Hindlimb muscle (tissue), 1 donor: ENCODE measurements around the gene TNIK. TPM values are rescaled to one million over a fixed set of nuclear protein-coding genes. Genes with fewer than 3 reads are reported as not detected.
"Not testable (repeated sequence)": the region's sequence is repeated elsewhere in the genome, so short reads cannot be mapped to it uniquely, and the experiment has no call there.

ENCODE experiments used
- DNase-seq: peaks from one replicate; pipeline ENCODE4 v3.0.0-alpha.2; 2013
- polyA plus RNA-seq: library from polyadenylated mRNA; unstranded; fragments of 120-200 nt; gene quantifications from one replicate; pipeline ENCODE4 v1.2.1, GENCODE V29; 2013; ENCODE audit not compliant: insufficient read length

TNIK gene
- polyA plus RNA-seq, 1 donor = 49.1 TPM

- no peak for DNase-seq
These were observed 209.8 kb downstream of the TNIK start for GRCh38 chr3:171250444-171250843.

DNA sequence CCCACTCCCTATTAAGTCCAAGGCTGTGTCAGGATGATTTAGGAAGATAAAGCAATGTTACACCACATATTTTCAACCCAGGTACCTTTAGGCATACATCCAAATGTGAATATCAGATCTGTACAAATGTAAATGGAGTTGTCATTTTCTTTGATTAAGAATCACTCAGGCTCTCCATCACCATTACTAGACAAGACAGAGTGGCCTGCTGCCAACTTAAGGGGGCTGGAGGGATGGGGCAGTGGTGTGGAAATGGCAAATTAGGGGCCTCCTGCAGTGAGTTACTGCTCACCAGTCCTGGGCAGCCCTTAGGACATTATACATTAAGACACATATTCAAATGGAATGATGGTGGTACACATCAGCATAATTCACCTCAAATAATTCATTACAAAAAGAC is 211.0 kb downstream of the TNIK start:
- DNase-seq = no peak

- DNase-seq = no peak
These were observed 211.6 kb downstream of the TNIK start for GRCh38 chr3:171248426-171249111.

DNA sequence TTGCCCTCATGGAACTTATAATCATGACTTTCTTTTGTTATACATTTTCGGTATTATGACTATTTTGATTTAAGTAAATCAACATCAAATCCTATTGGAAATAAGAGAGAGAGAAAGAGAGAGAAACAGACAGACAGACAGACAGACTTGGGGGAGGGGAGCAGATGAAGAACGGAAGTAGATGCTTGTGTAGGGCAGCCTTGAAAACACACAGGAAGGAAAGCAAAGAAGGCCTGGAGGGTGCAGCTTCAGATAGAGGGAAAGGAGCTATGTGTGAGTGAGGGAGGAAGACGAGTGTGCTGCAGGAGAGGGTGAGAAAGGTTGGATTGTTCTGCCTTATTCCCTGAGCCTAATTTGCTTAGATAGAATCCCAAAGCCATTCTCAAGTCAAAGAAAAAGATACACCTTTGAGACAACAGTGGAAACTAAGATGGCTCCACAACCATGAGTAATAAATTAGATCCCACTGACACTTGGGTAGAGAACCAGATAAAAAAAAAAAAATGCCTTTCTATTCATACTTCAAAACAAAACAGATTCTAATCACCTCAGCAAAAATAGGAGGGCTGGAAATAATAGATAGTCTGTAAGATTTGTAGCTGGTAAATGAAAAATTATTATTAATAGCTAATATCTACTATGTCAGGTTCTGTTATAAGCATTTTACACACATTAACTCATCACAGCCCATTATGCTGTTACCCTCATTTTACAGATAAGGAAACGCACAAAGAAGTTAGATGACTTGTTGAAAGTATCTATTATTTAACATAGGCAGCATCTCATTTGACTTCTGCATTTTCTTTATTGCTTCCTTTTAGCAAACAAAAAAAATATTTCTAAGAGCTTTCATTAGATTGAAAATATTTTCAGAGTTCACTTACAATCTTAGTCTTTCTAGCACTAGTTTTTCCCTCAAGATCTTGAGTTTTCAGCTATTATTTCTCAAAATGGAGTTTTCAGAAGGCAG is 214.1 kb downstream of the TNIK start:
- no peak for DNase-seq

- DNase-seq = no peak
These were observed 217.3 kb downstream of the TNIK start for GRCh38 chr3:171242951-171243350.

- no peak for DNase-seq
These were observed 218.0 kb downstream of the TNIK start for GRCh38 chr3:171242170-171242569.

DNA sequence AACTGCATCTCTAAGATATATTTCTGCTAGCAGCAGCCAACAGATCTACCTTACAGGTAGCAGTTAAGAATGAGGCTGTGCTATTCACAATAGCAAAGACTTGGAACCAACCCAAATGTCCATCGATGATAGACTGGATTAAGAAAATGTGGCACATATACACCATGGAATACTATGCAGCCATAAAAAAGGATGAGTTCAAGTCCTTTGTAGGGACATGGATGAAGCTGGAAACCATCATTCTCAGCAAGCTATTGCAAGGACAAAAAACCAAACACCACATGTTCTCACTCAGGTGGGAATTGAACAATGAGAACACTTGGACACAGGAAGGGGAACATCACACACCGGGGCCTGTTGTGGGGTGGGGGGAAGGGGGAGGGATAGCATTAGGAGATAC is 218.6 kb downstream of the TNIK start:
- DNase-seq = not testable (repeated sequence)

GRCh38 chr3:171240504-171240835 is 219.7 kb downstream of the TNIK start:
- no peak for DNase-seq

DNA sequence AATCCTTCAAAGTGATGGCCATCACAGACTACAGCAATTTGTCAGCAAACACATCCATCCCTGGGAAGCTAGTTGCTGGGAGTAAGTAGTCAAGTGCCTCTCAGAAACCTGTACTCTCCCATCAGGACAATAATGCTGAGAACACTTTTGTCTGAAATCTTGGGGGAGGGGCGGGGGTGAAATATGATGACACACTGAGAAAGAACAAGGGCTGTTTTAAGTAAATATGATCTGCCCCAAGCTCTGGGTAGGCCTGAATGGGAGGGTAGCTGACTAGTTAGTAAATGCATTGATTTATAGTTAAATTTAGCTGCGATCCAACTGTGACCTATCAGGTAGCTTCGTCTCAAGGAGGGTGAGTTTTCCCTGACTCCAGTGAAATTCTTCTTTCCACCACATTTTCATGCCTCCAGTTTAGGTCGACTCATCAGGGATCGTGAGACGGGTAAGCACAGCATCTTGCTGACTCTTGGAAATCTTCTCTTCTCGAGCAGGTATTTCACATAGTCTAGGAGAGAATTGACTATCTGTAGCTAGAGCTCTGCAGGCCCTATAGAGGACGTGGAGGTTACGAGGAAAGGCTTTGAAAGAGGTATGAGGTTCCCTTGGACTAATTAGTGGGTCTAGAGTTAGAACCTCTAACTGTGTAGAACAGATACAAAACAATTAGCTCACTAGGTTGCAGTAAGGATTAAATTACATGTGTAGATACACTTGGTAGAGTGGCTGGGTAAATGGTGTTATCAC is 220.3 kb downstream of the TNIK start:
- no peak for DNase-seq

- DNase-seq = no peak
These were observed 223.2 kb downstream of the TNIK start for GRCh38 chr3:171237009-171237385.

DNA sequence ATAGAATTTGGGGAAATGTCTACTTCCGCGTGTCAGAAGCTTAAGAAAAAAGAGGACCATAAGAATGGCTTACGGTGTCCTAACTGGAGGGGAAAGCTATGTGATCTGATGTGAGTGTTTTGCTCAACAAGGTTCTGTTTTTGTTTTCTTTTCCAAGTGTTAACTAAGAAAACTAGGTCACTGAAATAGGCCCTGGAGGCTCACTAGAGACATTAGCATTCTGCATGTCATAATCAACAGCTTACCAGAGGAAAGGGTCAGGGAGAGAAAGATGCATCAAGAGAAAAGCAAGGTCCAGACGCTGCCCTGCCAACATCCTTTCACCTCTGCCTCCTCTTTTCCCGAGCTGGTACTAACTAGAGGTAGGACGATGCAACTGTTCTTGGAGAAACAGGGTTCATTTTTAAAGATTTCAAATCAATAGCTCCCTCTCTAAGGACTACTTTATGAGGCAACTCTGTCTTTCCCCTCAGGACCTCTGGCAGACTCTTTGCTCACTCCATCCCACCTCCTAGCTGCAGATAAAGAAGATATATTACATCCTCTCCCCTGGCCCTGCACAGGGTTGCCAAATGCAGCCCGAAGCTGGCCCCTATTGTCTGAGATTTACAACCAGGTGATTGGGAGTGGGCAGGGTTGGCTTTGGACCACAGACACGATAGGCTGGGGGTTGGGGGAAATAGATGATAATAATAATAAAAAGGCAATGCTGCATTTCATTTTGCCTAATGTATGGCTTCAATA is 223.8 kb downstream of the TNIK start:
- no peak for DNase-seq

DNA sequence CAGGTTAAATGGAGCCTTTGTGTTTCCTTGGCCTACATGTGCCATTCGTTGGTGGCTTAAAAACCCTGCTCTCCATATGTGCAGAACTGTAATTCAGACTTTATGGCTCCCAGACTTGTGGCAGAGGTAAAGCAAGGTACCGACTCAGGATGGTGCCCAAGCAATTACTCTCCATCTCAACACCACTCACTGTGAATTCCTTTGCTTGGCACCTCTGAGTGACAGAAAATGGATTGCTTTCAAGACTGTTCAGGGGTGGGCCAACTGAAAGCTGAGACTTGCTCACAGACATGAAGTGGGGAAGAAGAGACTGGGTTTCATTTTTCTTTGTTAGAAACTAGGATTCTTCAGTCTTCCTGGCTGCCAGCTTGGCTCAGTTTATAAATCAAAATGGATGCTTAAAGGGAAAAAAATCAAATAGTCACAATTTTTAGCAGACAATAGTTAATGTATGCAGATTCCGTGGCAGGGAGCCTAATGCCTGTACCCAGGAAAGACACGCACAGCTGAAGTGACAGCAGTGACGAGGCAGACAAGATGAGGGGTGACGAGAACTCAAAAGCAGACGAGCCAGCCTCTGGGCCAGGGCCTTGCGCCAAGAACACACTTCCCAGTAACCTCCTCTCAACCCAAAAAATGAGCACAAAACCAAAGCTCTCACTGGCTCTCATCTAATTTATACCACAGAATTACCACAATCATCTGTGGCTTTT is 225.8 kb downstream of the TNIK start:
- no peak for DNase-seq

GRCh38 chr3:171231361-171231760 is 228.8 kb downstream of the TNIK start:
- DNase-seq = no peak

DNA sequence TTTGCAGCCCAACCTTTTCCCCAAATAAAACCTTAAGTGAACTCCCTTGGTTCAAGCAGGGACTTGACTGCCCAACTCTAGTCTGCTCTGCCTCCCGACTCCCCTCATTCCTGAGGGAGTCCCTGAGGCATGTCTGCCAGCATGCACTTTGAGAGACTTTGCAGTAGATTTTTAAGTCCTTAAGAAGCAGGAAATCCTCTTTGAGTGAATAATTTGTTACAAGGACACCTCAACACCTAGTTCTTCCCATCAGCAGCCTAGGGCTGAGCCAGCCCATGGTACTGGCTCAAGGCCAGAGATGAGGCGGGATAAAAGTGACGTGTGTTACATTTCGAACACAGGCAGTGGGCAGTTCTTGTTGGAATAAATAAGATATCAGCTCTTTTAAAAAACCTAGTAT is 229.3 kb downstream of the TNIK start:
- DNase-seq = no peak

- no peak for DNase-seq
These were observed 231.0 kb downstream of the TNIK start for GRCh38 chr3:171229173-171229572.

GRCh38 chr3:171228240-171228639 is 232.0 kb downstream of the TNIK start:
- DNase-seq = no peak

DNA sequence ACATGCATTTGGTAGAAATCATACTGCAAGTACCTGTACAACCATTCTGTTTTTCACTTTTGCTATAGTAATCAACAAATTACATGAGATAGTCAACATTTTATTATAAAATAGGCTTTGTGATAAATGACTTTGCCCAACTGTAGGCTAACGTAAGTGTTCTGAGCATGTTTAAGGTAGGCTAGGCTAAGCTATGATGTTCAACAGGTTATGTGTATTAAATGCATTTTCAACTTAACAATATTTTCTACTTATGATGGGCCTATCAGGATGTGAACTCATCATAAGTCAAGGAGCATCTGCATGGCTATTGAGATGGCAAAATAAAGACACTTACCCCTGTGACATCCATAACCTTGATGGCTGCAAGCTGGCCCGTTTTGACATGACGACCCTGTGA is 232.4 kb downstream of the TNIK start:
- no peak for DNase-seq

DNA sequence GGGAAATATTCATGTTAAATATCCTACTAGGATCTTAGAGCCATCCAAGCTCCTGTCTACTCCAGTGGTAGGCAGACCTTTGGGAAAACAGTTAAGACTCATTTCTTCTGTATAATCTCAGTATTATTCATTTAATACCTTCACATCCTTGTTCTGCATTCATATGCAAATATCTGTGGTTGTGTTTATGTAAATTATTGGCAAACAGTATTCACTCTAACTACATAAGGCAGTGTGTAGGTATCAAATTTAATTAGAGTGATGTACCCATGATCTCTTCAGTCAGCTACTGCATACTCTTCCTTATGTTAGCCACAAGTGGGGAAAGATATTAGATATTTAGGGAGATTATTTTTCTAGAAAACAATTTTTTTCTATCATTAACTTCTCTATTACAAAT is 232.8 kb downstream of the TNIK start:
- DNase-seq = no peak

DNA sequence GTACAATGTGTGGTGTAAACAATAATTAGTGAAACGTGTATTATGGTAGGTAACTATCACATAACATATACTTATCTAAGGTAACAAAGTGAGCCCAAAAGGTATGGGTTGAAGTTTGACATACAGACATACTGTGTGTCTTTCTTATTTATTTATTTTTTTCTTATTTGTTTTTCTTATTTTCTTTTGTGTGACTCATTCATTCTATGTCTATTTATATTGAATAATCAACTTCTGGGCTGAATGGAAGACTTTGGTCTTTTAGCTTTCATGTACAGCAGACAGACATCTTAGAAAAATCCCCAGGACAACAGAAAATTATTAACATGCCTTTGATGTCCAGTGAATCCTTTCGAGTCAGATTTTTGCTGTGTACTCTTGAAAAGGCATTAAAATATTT is 233.4 kb downstream of the TNIK start:
- no peak for DNase-seq

DNA sequence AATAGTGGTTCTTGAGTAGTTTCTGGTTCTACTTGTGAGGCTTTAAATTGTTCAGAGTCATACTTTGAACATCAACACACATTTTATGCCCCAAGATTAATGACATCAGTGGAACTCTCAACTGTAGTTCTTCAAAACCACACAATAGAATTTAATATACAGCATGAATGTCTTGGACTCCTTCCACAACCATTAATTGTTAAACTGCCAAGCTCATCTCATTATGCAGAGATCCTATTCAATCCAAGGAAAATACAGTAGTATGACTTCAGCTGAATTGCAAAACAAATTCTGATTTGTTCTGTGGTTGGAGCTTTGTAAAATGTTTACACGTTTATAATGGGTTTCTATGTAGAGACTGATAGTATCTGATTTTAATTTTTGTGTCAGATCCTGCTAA is 234.5 kb downstream of the TNIK start:
- no peak for DNase-seq

DNA sequence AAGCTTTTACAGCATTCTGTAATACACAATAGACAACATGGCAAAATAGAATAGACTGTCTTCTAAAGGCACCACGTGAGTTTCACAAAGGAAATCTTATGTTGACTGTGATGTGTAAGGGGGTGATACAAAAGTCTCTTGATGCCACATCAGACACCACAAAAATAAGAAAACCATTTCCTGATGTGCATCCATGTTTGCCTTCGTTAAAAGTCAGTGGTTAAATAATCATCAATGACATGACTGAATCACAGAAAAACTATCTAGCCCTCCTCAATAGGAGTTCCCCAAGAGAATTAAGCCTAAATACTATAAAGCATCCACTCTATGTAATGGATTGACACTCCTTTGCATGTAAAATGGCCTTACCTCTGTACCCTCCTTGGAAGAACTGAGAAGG is 235.0 kb downstream of the TNIK start:
- DNase-seq = no peak

DNA sequence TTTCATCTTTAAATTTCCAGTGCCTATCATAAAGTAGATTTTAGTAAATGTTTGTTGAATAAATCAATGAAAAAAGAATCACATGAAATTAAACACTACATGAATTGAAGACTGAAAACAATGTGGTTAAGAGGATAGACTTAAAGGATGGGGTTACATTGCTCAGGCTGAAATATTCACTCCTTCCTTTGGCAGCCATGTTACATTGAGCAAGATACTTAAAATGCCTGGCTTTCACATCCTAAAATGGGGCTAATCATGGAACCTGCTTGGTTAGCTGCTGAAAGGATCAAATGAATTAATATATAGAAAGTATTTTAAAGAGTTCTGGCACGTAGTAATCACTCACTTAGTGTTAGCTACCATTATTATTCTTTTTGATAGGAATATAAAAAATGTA is 236.8 kb downstream of the TNIK start:
- DNase-seq = no peak
